Hippocampal formation (tissue), 2 donors: ENCODE measurements around the gene JAZF1.

ENCODE experiments used
- DNase-seq, 2 donors: peaks; one replicate each; lab custom pipeline; 2025; lab: John Stamatoyannopoulos, UW

Gene JAZF1

GRCh38 chr7:28075674-28076358 lies 104.8 kb downstream of the JAZF1 start:
- DNase-seq = no peak

- DNase-seq = no peak
These were observed 107.6 kb downstream of the JAZF1 start for GRCh38 chr7:28072876-28073514.

- no peak for DNase-seq
These were observed 109.0 kb downstream of the JAZF1 start for GRCh38 chr7:28071570-28071969.

- DNase-seq = no peak
These were observed 110.1 kb downstream of the JAZF1 start for GRCh38 chr7:28070297-28071055.

GRCh38 chr7:28069807-28070206 lies 110.8 kb downstream of the JAZF1 start:
- DNase-seq = peak in 1 of 2 donors; percentile 5

- no peak for DNase-seq
These were observed 111.2 kb downstream of the JAZF1 start for GRCh38 chr7:28069388-28069787.

GRCh38 chr7:28068811-28069216 lies 111.8 kb downstream of the JAZF1 start:
- no peak for DNase-seq

GRCh38 chr7:28067171-28067570 lies 113.4 kb downstream of the JAZF1 start:
- no peak for DNase-seq

- DNase-seq = no peak
These were observed 114.8 kb downstream of the JAZF1 start for GRCh38 chr7:28065721-28066285.

- DNase-seq = no peak
These were observed 115.3 kb downstream of the JAZF1 start for GRCh38 chr7:28065308-28065707.

- no peak for DNase-seq
These were observed 116.2 kb downstream of the JAZF1 start for GRCh38 chr7:28064437-28064836.

GRCh38 chr7:28062197-28062991 lies 118.2 kb downstream of the JAZF1 start:
- peak; percentile 43 to 44 for DNase-seq

- DNase-seq = no peak
These were observed 118.8 kb downstream of the JAZF1 start for GRCh38 chr7:28061824-28062196.

GRCh38 chr7:28060371-28060950 lies 120.1 kb downstream of the JAZF1 start:
- no peak for DNase-seq

- no peak for DNase-seq
These were observed 125.4 kb downstream of the JAZF1 start for GRCh38 chr7:28055161-28055544.

- DNase-seq = no peak
These were observed 125.9 kb downstream of the JAZF1 start for GRCh38 chr7:28054531-28055160.

- no peak for DNase-seq
These were observed 127.7 kb downstream of the JAZF1 start for GRCh38 chr7:28052933-28053332.

- no peak for DNase-seq
These were observed 131.9 kb downstream of the JAZF1 start for GRCh38 chr7:28048694-28049093.

- DNase-seq = no peak
These were observed 134.6 kb downstream of the JAZF1 start for GRCh38 chr7:28046035-28046434.

- DNase-seq = no peak
These were observed 135.0 kb downstream of the JAZF1 start for GRCh38 chr7:28045592-28045991.

- no peak for DNase-seq
These were observed 135.8 kb downstream of the JAZF1 start for GRCh38 chr7:28044825-28045224.
